Neural cell (in vitro differentiated cells): ENCODE measurements around the gene TRAF3. TPM values are rescaled to one million over a fixed set of nuclear protein-coding genes. Genes with fewer than 3 reads are reported as not detected.

Experiments
- H2AFZ ChIP-seq: fragments of 200-600, 300-800 bp; sonication (generic), shearing (Covaris generic); 2 replicates; pipeline ENCODE4 v1.6.0; 2014; ENCODE audit warnings: low read depth, mild to moderate bottlenecking, antibody characterized with exemption, low read length, moderate library complexity
- H3F3A ChIP-seq: fragments of 200-600 bp; shearing (Covaris generic); 2 replicates; pipeline ENCODE4 v1.6.1; 2016; ENCODE audit warnings: mild to moderate bottlenecking, moderate library complexity, mixed read lengths, antibody characterized with exemption, low read length; ENCODE audit not compliant: insufficient read depth, poor library complexity, severe bottlenecking
- H3K27ac ChIP-seq: fragments of 200-600, 300-800 bp; sonication (generic), shearing (Covaris generic); 2 replicates; pipeline ENCODE4 v1.5.1; 2014; ENCODE audit warnings: mild to moderate bottlenecking, low read length, moderate library complexity
- H3K27me3 ChIP-seq: fragments of 300-800, 200-600 bp; sonication (generic), shearing (Covaris generic); 2 replicates; pipeline ENCODE4 v1.6.0; 2014; ENCODE audit warnings: mild to moderate bottlenecking, low read depth, low read length, moderate library complexity; ENCODE audit not compliant: insufficient read depth
- H3K36me3 ChIP-seq: fragments of 300-800, 200-600 bp; sonication (generic), shearing (Covaris generic); 2 replicates; pipeline ENCODE4 v1.5.1; 2014; ENCODE audit warnings: mild to moderate bottlenecking, antibody characterized with exemption, low read length, moderate library complexity; ENCODE audit not compliant: insufficient read depth
- H3K4me2 ChIP-seq: fragments of 300-800, 200-600 bp; sonication (generic), shearing (Covaris generic); 2 replicates; pipeline ENCODE4 v1.6.0; 2014; ENCODE audit warnings: mild to moderate bottlenecking, low read length
- H3K4me3 ChIP-seq: fragments of 300-800, 200-600 bp; sonication (generic), shearing (Covaris generic); 2 replicates; pipeline ENCODE4 v1.5.1; 2014; ENCODE audit warnings: mild to moderate bottlenecking, low read length, moderate library complexity
- H3K79me2 ChIP-seq: fragments of 200-600 bp; shearing (Covaris generic); replicated peaks from 2 replicates; pipeline ENCODE4 v1.6.0; 2014; ENCODE audit warnings: mild to moderate bottlenecking, low read length, moderate library complexity; ENCODE audit not compliant: insufficient read depth
- H3K9ac ChIP-seq: fragments of 300-800, 200-600 bp; sonication (generic), shearing (Covaris generic); 2 replicates; pipeline ENCODE4 v1.6.1; 2016; ENCODE audit warnings: mild to moderate bottlenecking, low read length, mixed read lengths
- H3K9me2 ChIP-seq: fragments of 200-600 bp; shearing (Covaris generic); 2 replicates; pipeline ENCODE4 v1.6.1; 2016; ENCODE audit warnings: mild to moderate bottlenecking, low read length, mixed read lengths; ENCODE audit not compliant: insufficient read depth
- H3K9me3 ChIP-seq: fragments of 200-600, 300-800 bp; sonication (generic), shearing (Covaris generic); 2 replicates; pipeline ENCODE4 v1.6.1; 2016; ENCODE audit warnings: mild to moderate bottlenecking, mixed run types, low read length, moderate library complexity, mixed read lengths
- H4K20me1 ChIP-seq: fragments of 200-600 bp; shearing (Covaris generic); 2 replicates; pipeline ENCODE4 v1.6.1; 2016; ENCODE audit warnings: mild to moderate bottlenecking, mixed run types; ENCODE audit not compliant: insufficient read depth
- EP300 ChIP-seq: fragments of 450-650 bp; conservative IDR thresholded peaks from 2 replicates; pipeline ENCODE4 v1.6.1; 2014; ENCODE audit warnings: antibody characterized with exemption, mild to moderate bottlenecking, moderate library complexity; ENCODE audit not compliant: poor library complexity, severe bottlenecking
- EZH2 ChIP-seq: fragments of 200-600, 300-800 bp; shearing (Covaris generic), sonication (generic); IDR thresholded peaks from 2 replicates; pipeline ENCODE4 v1.6.1; 2014; ENCODE audit warnings: antibody characterized with exemption, low read length, borderline replicate concordance, mild to moderate bottlenecking; ENCODE audit not compliant: insufficient read depth, poor library complexity, severe bottlenecking
- MXI1 ChIP-seq: fragments of 450-650 bp; conservative IDR thresholded peaks from 2 replicates; pipeline ENCODE4 v1.6.1; 2014; ENCODE audit warnings: antibody characterized with exemption, mild to moderate bottlenecking; ENCODE audit not compliant: poor library complexity, severe bottlenecking
- POLR2AphosphoS5 ChIP-seq: IDR thresholded peaks from 2 replicates; pipeline ENCODE4 v1.6.1; 2012
- RAD21 ChIP-seq: fragments of 450-650 bp; conservative IDR thresholded peaks from 2 replicates; pipeline ENCODE4 v1.6.1; 2014; ENCODE audit warnings: antibody characterized with exemption, mild to moderate bottlenecking, moderate library complexity
- SMC3 ChIP-seq: fragments of 450-650 bp; conservative IDR thresholded peaks from 2 replicates; pipeline ENCODE4 v1.6.1; 2014; ENCODE audit warnings: antibody characterized with exemption, mild to moderate bottlenecking, moderate library complexity; ENCODE audit not compliant: poor library complexity
- TAF1 ChIP-seq: IDR thresholded peaks from 2 replicates; pipeline ENCODE4 v1.6.1; 2012; ENCODE audit warnings: low read depth
- polyA plus RNA-seq: library from polyadenylated mRNA; depleted of rRNA; stranded (reverse); fragments of >200 nt; gene quantifications from 2 replicates; pipeline ENCODE4 v1.2.3, GENCODE V29; 2014
- TF ChIP-seq, protein P1 (sequence below): IDR thresholded peaks from 2 replicates; pipeline ENCODE4 v1.6.1; 2012; ENCODE audit warnings: borderline replicate concordance
- TF ChIP-seq, protein P2 (sequence below): fragments of 450-650 bp; IDR thresholded peaks from 2 replicates; pipeline ENCODE4 v1.5.1; 2014; ENCODE audit warnings: antibody characterized with exemption, mild to moderate bottlenecking, moderate library complexity; ENCODE audit not compliant: poor library complexity, severe bottlenecking

The TRAF3 gene
- polyA plus RNA-seq, 1 donor from 2014 or later, result 13.3 TPM

DNA sequence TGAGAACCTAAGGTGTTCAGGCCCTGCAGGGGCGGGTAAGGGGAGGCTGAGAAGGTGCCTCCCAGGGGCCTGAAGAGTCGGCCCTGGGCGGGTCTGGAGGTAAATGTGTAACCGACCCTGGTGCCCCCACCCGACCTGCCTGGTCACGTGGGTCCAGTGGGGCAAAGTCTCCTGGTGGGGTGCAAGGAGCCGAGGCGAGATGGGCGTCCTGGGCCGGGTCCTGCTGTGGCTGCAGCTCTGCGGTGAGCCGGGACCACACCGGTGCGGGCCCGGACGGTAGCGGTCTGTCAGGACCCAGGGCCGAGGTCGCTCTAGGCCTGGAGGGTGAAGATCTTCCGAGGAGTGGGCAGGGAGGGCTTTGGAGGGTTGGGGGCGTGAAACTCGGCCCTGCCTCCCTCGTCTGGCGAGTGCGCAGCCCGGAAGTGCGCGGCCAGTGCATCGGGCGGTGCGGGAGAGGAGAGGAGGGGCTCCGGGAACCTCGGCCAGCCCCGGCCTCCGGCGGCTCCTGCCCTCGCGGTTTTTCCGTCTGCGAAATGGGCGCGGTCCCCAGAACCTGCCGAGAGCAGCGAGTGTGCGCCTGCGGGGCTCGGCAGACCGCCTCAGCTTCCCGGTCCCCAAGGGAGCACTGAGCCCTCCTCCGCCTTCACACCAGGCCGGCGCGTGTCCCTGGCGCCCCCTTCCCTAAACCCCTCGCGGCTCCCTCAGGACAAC, 145.4 kb downstream of the TRAF3 start, which contains the start of gene AMN:
TSS of gene AMN (plus strand) at position 174 of the 711 bp plus-strand sequence. CDS start at position 200, 26 bp downstream.
- H3K9ac ChIP-seq, result no peak within 1 kb of the TSS
- H3K27me3 ChIP-seq, result peaks cover 61% of the 10 kb centered on the region
- H2AFZ ChIP-seq, result no peak within 1 kb of the TSS
- H3K9me3 ChIP-seq, result peaks cover 4% of the 10 kb centered on the region
- no peak within 1 kb of the TSS for H3K27ac ChIP-seq
- no peaks in the 10 kb centered on the region for H3K9me2 ChIP-seq
- H4K20me1 ChIP-seq, result no peaks in the 10 kb centered on the region
- no peak within 1 kb of the TSS for H3K4me2 ChIP-seq
- no peak within 1 kb of the TSS for H3K4me3 ChIP-seq
- H3K79me2 ChIP-seq, result no peaks in the 10 kb centered on the region
- H3F3A ChIP-seq, result no peaks in the 10 kb centered on the region
- no peaks in the 10 kb centered on the region for H3K36me3 ChIP-seq
- TF ChIP-seq, protein P1, sequence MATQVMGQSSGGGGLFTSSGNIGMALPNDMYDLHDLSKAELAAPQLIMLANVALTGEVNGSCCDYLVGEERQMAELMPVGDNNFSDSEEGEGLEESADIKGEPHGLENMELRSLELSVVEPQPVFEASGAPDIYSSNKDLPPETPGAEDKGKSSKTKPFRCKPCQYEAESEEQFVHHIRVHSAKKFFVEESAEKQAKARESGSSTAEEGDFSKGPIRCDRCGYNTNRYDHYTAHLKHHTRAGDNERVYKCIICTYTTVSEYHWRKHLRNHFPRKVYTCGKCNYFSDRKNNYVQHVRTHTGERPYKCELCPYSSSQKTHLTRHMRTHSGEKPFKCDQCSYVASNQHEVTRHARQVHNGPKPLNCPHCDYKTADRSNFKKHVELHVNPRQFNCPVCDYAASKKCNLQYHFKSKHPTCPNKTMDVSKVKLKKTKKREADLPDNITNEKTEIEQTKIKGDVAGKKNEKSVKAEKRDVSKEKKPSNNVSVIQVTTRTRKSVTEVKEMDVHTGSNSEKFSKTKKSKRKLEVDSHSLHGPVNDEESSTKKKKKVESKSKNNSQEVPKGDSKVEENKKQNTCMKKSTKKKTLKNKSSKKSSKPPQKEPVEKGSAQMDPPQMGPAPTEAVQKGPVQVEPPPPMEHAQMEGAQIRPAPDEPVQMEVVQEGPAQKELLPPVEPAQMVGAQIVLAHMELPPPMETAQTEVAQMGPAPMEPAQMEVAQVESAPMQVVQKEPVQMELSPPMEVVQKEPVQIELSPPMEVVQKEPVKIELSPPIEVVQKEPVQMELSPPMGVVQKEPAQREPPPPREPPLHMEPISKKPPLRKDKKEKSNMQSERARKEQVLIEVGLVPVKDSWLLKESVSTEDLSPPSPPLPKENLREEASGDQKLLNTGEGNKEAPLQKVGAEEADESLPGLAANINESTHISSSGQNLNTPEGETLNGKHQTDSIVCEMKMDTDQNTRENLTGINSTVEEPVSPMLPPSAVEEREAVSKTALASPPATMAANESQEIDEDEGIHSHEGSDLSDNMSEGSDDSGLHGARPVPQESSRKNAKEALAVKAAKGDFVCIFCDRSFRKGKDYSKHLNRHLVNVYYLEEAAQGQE, result no peak
- TF ChIP-seq EP300, result no peak
- no peak for TF ChIP-seq TAF1
- TF ChIP-seq POLR2AphosphoS5, result no peak
- TF ChIP-seq EZH2, result no peak
- TF ChIP-seq SMC3, result no peak
- no peak for TF ChIP-seq MXI1
- no peak for TF ChIP-seq RAD21
- TF ChIP-seq, protein P2, sequence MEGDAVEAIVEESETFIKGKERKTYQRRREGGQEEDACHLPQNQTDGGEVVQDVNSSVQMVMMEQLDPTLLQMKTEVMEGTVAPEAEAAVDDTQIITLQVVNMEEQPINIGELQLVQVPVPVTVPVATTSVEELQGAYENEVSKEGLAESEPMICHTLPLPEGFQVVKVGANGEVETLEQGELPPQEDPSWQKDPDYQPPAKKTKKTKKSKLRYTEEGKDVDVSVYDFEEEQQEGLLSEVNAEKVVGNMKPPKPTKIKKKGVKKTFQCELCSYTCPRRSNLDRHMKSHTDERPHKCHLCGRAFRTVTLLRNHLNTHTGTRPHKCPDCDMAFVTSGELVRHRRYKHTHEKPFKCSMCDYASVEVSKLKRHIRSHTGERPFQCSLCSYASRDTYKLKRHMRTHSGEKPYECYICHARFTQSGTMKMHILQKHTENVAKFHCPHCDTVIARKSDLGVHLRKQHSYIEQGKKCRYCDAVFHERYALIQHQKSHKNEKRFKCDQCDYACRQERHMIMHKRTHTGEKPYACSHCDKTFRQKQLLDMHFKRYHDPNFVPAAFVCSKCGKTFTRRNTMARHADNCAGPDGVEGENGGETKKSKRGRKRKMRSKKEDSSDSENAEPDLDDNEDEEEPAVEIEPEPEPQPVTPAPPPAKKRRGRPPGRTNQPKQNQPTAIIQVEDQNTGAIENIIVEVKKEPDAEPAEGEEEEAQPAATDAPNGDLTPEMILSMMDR, result no peak

DNA sequence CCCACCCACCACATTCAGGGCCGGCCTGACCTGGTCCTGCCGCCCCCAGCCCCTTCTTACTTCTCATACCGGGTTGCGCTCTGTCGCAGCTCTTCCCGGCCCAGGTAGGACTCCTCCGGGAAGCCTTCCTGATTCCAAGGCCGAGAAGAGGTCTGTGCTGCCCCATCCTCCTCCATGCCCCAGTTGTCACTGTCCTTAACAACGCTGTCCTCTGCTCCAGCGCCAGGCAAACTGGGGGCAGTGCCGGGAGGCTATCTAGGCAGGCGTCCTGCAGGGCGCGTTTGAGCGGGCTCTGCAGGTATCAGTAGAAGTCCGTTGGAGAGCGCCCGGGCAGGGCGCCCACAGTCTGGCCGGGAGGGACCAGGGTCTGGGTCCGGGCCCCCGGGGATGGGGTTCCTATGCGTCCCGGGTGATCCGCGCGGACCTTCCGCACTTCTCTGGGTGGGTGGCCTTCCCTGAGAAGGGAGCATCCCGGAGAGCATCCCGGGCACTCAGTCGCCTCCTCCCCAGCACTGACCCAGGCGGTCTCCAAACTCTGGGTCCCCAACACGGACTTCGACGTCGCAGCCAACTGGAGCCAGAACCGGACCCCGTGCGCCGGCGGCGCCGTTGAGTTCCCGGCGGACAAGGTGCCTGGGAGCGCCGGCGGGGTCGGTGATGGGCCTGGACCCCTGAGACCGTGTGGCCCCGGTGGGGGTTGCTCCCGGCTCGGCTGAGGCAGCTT, 146.1 kb downstream of the TRAF3 start:
- no peaks in the 10 kb centered on the region for H3K36me3 ChIP-seq
- no peak overlapping the region for H2AFZ ChIP-seq
- no peaks in the 10 kb centered on the region for H4K20me1 ChIP-seq
- no peak overlapping the region for H3K9ac ChIP-seq
- no peak for TF ChIP-seq SMC3
- no peak for TF ChIP-seq MXI1
- TF ChIP-seq RAD21, result no peak
- no peak for TF ChIP-seq EZH2
- no peak for TF ChIP-seq TAF1
- TF ChIP-seq POLR2AphosphoS5, result no peak
- no peak for TF ChIP-seq EP300
- H3K9me3 ChIP-seq, result peaks cover 4% of the 10 kb centered on the region
- no peaks in the 10 kb centered on the region for H3F3A ChIP-seq
- H3K79me2 ChIP-seq, result no peaks in the 10 kb centered on the region
- no peak overlapping the region for H3K4me2 ChIP-seq
- no peak overlapping the region for H3K4me3 ChIP-seq
- H3K9me2 ChIP-seq, result no peaks in the 10 kb centered on the region
- H3K27ac ChIP-seq, result no peak overlapping the region
- H3K27me3 ChIP-seq, result peaks cover 68% of the 10 kb centered on the region
